ENCODE measurements around the gene ZNF420. TPM values are rescaled to one million over a fixed set of nuclear protein-coding genes. Genes with fewer than 3 reads are reported as not detected.

The ZNF420 gene
- total RNA-seq, 1 experiment from 2014 or later, result 12.3 TPM

DNA sequence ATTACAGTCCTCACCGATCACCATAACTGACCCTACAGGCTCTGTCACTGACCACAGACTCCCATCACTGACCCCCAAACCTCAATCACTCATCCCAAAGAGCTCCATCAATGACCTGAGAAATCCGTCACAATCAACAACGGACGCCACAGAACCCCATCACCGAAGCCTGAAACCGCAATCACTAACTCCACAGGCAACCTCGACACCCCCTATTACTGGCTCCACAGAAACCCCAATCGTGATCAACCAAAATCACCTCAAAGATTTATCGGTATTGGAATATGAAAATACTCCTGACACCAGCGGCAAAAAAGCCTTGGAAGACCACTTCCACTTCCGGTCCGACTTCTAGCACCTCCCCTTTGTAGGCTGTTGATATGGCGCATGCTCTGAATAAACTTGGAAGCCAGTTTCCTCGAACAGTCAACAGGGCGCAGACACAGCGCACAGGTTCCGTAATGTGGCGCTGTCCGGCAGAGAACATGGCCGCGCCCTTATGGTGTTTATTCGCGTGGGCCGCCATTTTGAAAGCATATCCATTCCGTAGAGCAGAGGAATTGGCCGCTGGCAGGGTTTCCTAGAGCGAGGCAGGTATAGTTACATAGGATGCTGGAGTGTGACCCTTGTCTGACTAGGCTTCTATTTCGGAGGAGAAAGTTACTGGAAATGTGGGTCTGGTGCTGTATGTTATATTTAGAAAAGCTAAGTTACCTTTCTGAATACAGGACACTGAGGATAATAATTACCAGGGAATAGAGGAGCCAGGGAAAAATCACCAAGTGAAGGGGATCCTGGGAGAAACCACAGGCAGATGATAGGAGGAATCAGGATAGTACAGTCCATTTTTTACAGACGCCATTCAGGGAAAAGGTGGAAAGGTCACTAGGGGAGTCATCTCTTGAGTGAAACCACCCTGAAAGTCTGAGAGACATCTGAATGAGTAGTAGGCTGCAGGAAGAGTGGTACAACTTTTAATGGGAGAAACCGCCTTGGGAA is 94.4 kb downstream of the ZNF420 start, which contains the start of gene ZNF585A:
Gene ZNF585A (minus strand): TSS at position 328 of the 999 bp plus-strand sequence. CDS start 2,785 bp downstream, outside the sequence.
- Mint-ChIP-seq H3K36me3 (peaks cover 27% of the 10 kb centered on the region), H3K27me3 (ENCODE audit: low read depth) (no peaks in the 10 kb centered on the region; the same call in 1 of the 2 replicates), H3K4me3 (no peak within 1 kb of the TSS), H3K9me3 (peaks cover 26% of the 10 kb centered on the region), H3K27ac (no peak within 1 kb of the TSS), H3K4me1 (no peaks in the 10 kb centered on the region)
- DNase-seq (ENCODE audit: low spot score), result peak; percentile 91
- peak; percentile 99 for ATAC-seq
- ChIA-PET CTCF (interaction anchor here (0.7 to 1.1 kb wide), 3 partner anchors 95 to 843 kb away, joined by 3 read pairs; partner anchors contain the start of genes ZNF420, ZNF568 and ZNF829), POLR2A (interaction anchor here (1.2 kb wide), 1 partner anchor 95 kb away, joined by 3 read pairs; the partner anchor contains the start of gene ZNF420)
- TF ChIP-seq JAZF1 (CRISPR knock-in tag; IDR thresholded peaks at IDR 0.05) (no peak), GABPB1 (CRISPR knock-in tag; IDR thresholded peaks at IDR 0.05) (peak; percentile 24; the same call in 1 of the 2 replicates), FOXK1 (CRISPR knock-in tag; IDR thresholded peaks at IDR 0.05) (peak; percentile 88), SP1 (CRISPR knock-in tag; conservative IDR thresholded peaks at IDR 0.05) (peak; percentile 39; the same call in 1 of the 2 replicates)
- TF ChIP-seq, protein P1, sequence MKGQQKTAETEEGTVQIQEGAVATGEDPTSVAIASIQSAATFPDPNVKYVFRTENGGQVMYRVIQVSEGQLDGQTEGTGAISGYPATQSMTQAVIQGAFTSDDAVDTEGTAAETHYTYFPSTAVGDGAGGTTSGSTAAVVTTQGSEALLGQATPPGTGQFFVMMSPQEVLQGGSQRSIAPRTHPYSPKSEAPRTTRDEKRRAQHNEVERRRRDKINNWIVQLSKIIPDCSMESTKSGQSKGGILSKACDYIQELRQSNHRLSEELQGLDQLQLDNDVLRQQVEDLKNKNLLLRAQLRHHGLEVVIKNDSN (CRISPR knock-in tag; IDR thresholded peaks at IDR 0.05), result 0 out of 2 replicates have a peak, but pooled peaks have one; percentile 22
- TF ChIP-seq, protein P2, sequence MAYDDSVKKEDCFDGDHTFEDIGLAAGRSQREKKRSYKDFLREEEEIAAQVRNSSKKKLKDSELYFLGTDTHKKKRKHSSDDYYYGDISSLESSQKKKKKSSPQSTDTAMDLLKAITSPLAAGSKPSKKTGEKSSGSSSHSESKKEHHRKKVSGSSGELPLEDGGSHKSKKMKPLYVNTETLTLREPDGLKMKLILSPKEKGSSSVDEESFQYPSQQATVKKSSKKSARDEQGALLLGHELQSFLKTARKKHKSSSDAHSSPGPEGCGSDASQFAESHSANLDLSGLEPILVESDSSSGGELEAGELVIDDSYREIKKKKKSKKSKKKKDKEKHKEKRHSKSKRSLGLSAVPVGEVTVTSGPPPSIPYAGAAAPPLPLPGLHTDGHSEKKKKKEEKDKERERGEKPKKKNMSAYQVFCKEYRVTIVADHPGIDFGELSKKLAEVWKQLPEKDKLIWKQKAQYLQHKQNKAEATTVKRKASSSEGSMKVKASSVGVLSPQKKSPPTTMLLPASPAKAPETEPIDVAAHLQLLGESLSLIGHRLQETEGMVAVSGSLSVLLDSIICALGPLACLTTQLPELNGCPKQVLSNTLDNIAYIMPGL (CRISPR knock-in tag; IDR thresholded peaks at IDR 0.05), result no peak

Other genes with a start within 250 kb of the ZNF420 start
- 5.9 to 8.6 TPM (median 6.8 TPM) in 3 replicates for gene ZNF790, start 240.0 kb upstream of the ZNF420 start, total RNA-seq (2021)
- gene ZNF345, start 227.6 kb upstream of the ZNF420 start, total RNA-seq (2021), result 4.5 to 6.4 TPM (median 5.2 TPM) in 3 replicates
- 6.4 to 7.1 TPM (median 7.0 TPM) in 3 replicates for gene ZNF829, start 162.1 kb upstream of the ZNF420 start, total RNA-seq (2021)
- gene ZNF568, start 162.1 kb upstream of the ZNF420 start, total RNA-seq (2021), result 9.4 to 10.5 TPM (median 9.7 TPM) in 3 replicates
- gene ZNF585A, start 94.3 kb downstream of the ZNF420 start, total RNA-seq (2021), result 18.2 to 21.3 TPM (median 18.5 TPM) in 3 replicates
- gene ZNF585B, start 132.1 kb downstream of the ZNF420 start, total RNA-seq (2021), result 11.2 to 14.6 TPM (median 13.4 TPM) in 3 replicates
- gene ZNF383, start 139.8 kb downstream of the ZNF420 start, total RNA-seq (2021), result 5.4 to 6.7 TPM (median 5.8 TPM) in 3 replicates

All from WTC11 (cell line).